GM10847 (cell line): ENCODE data around the gene PPP2R5E.

Experiments
- POLR2A ChIP-seq: IDR thresholded peaks from 2 replicates; pipeline ENCODE4 v1.6.1; 2011; ENCODE audit not compliant: insufficient read length; ENCODE audit errors: extremely low read depth

Gene PPP2R5E

GRCh38 chr14:63483315-63483714 is 59.9 kb downstream of the PPP2R5E start:
- TF ChIP-seq POLR2A = no peak

DNA sequence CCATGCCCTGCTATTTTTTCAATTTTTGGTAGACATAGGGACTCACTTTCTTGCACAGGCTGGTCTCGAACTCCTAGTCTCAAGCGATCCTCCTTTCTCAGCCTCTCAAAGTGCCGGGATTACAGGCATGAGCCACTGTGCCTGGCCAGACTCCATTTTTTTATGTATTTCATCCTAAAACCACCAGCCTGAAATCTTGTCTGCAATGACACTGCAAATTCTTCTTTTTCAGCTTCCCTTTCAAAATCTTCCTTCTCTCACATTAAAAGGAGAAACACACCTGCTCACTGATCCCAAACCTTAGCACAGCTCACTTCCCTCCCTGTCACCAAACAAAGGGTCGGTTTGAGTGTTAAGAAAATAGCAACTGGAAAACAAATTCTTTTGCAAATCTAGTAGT is 62.6 kb downstream of the PPP2R5E start:
- TF ChIP-seq POLR2A = no peak

- no peak for TF ChIP-seq POLR2A
These were observed 64.7 kb downstream of the PPP2R5E start for GRCh38 chr14:63478437-63478852.

GRCh38 chr14:63478010-63478409 is 65.2 kb downstream of the PPP2R5E start:
- no peak for TF ChIP-seq POLR2A

DNA sequence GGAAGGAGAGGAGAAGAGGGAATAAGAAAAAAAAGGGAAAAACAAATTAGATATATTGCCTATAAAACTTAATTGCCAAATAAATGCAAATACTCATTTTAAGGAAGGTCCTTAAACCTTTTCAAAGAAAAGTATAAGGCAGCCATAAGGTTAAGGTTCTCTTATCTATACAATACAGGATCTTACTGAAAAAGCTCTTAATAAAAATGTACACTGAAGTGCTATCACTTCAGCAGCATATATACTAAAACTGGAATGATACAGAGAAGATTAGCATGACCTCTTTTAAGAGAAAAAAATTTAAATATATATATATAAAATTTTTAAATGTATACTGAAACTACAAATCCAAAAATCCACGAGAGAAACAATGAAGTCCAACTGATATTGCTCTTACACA is 65.6 kb downstream of the PPP2R5E start:
- no peak for TF ChIP-seq POLR2A

DNA sequence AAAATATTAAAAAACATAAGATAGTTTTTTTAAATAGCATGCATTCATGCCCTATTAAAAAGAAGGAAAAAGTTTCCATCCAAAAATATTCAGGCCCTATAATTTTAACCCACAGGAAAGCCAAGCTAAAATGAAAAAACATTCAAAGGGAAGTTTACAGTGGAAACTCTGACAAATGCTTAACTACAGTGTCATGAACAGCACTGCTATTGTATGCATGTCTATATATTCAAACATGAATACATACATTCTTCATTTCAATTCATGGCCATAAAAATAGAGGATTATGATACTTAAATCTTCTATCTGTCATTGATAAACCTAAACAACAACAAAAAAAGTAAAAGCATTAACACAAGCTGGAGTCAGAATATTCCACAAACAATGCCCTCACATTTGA is 67.4 kb downstream of the PPP2R5E start:
- TF ChIP-seq POLR2A = no peak

DNA sequence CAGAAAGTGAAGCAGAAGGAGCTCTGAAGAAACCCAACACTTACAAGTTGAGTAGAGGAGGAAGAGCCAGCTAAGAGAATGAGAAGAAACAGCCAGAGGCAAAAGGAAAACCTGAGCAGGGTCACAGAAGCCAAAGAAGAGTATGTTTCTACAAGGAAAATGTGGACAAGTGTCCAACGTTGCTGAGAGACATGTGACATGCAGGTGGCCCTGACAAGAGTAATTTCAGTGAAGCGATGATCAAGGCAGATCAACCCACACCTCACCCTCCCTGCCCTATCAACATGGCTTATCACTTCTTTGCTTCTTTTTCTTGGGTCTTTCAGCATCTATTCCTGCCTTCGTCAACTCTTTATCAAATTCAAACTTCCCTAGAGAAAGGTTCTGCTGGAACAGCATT is 68.3 kb downstream of the PPP2R5E start:
- TF ChIP-seq POLR2A = no peak

GRCh38 chr14:63474111-63474510 is 69.1 kb downstream of the PPP2R5E start:
- TF ChIP-seq POLR2A = no peak

DNA sequence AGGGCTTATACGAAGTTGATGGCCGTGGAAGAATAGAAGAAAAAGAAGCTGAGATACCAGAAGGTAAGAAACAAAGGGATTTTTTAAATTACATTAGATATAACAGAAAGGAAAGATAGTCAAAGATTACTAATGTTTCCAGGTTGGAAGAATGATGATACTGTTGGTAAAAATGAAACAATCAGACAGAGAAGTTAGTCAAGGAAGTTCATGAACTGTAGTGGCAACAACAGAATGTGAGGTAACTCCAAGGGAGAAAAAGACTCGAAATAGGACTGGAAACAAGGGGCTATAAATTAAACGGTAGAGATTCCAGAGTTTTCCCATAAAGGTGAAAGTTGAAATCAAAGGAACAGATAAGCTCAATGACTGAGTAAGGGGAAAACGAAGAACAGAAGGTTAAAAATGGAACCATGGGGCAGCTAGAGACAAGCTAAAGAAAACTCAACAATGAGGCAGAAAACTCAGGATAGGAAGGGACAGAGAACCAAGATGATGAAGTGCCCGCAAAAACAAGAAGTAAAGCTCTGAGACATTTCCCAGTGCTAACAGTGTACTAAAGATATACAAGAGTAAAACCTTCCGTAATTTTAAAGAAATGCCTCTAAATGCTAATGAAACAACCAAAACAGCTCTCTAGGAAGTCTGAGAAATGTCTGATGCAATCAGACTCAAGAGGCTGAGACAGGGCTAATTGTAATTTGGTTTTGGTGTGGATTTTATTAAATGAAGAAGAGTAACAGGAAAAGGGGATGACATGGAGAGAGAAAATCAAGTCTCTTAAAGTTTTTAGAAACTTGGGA is 70.0 kb downstream of the PPP2R5E start:
- TF ChIP-seq POLR2A = no peak

DNA sequence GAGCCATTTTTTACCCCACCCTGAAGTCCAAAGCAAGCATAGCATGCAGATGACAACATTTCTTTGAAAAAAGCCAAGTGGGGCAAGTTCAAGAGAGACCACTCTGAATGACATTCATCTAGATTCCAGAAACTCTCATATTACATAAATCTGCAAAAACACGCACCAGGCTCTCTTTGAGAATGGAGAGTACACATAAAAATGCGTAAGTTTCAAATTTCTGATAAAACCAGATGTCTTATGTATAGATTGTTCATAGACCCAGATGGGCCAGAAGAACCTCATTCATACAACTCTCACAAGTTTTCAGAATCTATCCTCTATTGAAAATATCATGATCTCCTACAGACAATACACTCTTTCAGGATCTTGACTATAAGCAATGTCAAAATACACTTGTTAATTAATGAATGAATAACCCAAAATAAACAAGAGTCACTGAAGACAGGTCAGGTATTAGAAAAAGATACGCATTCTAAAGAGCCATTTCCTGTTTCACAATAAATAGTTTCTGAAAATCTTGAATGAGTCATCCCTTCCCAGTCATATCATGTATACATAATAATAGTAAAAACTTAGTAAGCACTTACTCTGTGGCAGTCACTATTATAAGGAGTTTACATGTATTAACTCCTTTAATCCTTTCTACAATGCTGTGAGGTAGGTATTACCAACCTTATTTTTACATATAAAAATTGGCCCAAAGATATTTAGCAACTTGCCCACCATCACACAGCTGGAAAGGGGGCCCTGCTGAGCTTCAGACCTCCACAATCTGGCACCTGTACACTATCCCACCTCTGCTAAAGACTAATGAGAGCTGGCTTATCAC is 72.0 kb downstream of the PPP2R5E start:
- TF ChIP-seq POLR2A = no peak

- no peak for TF ChIP-seq POLR2A
These were observed 74.9 kb downstream of the PPP2R5E start for GRCh38 chr14:63468294-63468693.

DNA sequence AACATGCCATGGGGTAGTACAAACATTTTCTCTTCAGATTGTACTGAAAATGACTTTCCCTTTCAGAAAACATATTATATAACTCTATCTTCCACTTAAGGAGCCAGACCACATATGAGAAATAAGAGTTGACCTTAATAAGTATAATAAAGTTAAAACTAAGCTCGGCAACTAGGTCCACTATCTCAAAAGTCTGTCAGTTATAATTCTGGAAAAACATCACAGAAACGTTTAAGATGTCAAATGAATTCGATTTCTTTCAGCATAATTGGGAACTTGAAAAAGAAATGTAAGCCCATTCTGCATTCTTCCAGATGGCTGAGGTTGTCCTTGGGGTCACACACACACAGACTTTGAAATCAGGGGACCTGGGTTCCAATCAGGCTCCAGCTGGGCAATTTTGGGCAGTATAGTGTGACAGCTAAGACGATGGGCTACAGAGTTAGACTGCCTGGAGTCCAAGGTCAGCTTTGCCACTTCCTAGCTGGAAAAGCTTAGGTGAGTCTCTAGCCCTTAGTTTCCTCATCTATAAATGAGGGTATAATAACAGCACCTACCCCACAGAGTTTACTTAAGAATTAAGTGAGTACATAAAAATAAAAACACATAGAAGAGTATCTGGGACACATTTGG is 75.6 kb downstream of the PPP2R5E start:
- no peak for TF ChIP-seq POLR2A

DNA sequence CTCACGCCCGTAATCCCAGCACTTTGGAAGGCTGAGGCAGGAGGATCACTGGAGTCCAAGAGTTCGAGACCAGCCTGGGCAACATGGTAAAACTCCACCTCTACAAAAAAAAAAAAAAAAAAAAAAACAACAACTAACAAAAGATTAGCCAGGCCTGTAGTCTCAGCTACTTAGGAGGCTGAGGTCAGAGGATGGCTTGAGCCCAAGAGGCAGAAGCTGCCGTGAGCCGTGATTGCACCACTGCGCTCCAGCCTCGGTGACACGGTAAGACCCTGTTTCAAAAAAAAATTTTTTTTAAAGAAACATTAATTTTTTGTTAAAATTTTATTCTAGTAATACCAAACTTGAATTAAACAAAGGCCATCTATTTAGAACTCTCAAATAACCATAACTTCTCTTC is 77.8 kb downstream of the PPP2R5E start:
- TF ChIP-seq POLR2A = no peak

- no peak for TF ChIP-seq POLR2A
These were observed 82.4 kb downstream of the PPP2R5E start for GRCh38 chr14:63460680-63461369.

- TF ChIP-seq POLR2A = no peak
These were observed 83.4 kb downstream of the PPP2R5E start for GRCh38 chr14:63459738-63460137.
